GM18499 (cell line): Measurements from ENCODE around the gene CTNNBL1.

ENCODE experiments used
- ATAC-seq: cut with Tn5 transposase; IDR thresholded peaks from one replicate; pipeline ENCODE4 v1.9.1; 2021; ENCODE audit warnings: moderate number of reproducible peaks; ENCODE audit not compliant: insufficient read depth, unreplicated experiment

The CTNNBL1 gene

GRCh38 chr20:37807471-37808232, 113.8 kb downstream of the CTNNBL1 start:
- ATAC-seq = no peak

- no peak for ATAC-seq
Observed at GRCh38 chr20:37808233-37809070, 114.6 kb downstream of the CTNNBL1 start.

GRCh38 chr20:37810027-37810426, 116.2 kb downstream of the CTNNBL1 start:
- ATAC-seq = no peak

GRCh38 chr20:37816003-37816402, 122.2 kb downstream of the CTNNBL1 start:
- no peak for ATAC-seq

GRCh38 chr20:37816726-37817125, 122.9 kb downstream of the CTNNBL1 start:
- no peak for ATAC-seq

GRCh38 chr20:37821696-37822095, 127.9 kb downstream of the CTNNBL1 start:
- ATAC-seq = no peak

GRCh38 chr20:37822141-37822601, 128.3 kb downstream of the CTNNBL1 start:
- ATAC-seq = no peak

GRCh38 chr20:37823296-37823980, 129.6 kb downstream of the CTNNBL1 start:
- no peak for ATAC-seq

- no peak for ATAC-seq
Observed at GRCh38 chr20:37827605-37828004, 133.8 kb downstream of the CTNNBL1 start.

GRCh38 chr20:37828684-37829083, 134.9 kb downstream of the CTNNBL1 start:
- no peak for ATAC-seq

GRCh38 chr20:37829128-37829527, 135.3 kb downstream of the CTNNBL1 start:
- no peak for ATAC-seq

GRCh38 chr20:37833221-37833896, 139.5 kb downstream of the CTNNBL1 start:
- no peak for ATAC-seq

GRCh38 chr20:37836926-37837325, 143.1 kb downstream of the CTNNBL1 start:
- ATAC-seq = no peak

- ATAC-seq = no peak
Observed at GRCh38 chr20:37837924-37838323, 144.1 kb downstream of the CTNNBL1 start.

GRCh38 chr20:37838769-37839431, 145.1 kb downstream of the CTNNBL1 start:
- ATAC-seq = no peak

- no peak for ATAC-seq
Observed at GRCh38 chr20:37839432-37839827, 145.6 kb downstream of the CTNNBL1 start.

GRCh38 chr20:37839955-37840354, 146.1 kb downstream of the CTNNBL1 start:
- ATAC-seq = no peak

- ATAC-seq = no peak
Observed at GRCh38 chr20:37841389-37841788, 147.6 kb downstream of the CTNNBL1 start.

- ATAC-seq = no peak
Observed at GRCh38 chr20:37841971-37842370, 148.1 kb downstream of the CTNNBL1 start.

- ATAC-seq = no peak
Observed at GRCh38 chr20:37845241-37845681, 151.4 kb downstream of the CTNNBL1 start.
